NOMO-1 treated with dmso at 0.1 percent for 144 hours (cell line): ENCODE measurements around the gene COL16A1.

ENCODE experiments used
- DNase-seq: peaks from one replicate; lab custom pipeline; 2025; ENCODE audit not compliant: unreplicated experiment; lab: John Stamatoyannopoulos, UW

Gene COL16A1

DNA sequence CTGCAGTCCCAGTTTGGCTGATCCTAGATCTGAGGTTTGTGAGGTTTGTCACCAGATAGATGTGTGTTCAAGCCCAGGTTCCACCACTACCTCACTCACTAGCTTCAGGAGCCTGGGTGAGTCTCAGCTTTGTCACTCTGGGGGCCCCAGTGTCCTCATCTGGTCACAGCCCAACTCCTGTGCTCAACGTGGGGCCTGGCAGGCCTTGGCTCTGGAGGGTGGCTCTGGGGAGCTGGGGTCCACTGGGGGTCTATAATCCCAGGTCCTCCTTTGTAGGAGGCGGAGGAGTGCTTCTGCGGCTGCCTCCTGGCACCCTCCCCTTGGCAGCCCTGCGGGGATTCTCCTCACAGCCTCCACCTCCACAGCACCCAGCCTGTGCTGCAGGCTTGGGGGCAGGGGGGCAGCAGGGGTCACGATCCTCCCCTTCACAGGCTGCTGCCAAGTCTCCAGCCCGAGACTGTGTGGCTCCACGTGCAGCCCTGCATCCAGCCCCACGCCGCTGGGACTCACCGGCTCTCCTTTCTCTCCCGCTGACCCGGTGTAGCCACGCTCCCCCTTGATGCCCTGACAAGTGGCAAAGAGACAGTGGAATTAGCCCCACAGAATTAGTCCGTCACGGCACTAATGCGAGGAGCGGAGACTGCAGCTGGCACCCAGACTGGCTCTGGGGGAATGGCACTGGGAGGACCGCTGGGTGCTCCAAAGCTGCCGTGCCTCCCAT, 36.6 kb downstream of the COL16A1 start:
- no peak for DNase-seq

DNA sequence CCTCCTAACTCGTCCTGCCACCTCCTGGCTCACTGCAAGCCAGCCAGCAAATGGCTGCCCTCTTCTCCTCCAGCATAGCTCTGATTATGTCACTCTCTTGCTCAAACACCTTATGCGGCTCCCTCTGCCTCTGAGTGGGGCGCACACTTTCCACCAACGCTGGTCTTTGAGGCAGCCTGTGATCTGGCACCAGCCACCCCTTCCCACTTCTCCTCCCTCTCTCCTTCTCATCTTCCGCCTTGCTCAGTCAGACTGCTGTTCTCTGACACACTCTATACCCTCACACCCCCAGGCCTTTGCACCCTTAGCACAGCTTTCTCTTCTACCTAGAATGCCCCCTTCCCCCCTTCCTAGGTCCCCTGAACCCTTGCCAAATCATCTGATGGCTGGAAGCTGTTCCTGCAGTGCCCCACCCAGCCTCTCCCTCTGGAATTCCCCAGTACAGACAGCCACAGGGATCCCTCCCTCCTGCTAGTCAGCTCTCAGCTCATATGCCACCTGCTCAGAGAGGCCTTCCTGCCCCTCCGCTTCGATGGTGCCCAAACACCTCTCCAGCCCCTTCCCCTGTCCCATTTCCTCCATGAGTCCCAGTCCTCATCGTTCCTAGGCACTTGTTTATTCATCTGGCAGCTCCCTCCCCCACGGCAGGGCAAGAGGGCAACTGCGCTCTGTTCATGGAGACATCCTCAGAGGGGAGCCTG, 37.4 kb downstream of the COL16A1 start:
- no peak for DNase-seq

DNA sequence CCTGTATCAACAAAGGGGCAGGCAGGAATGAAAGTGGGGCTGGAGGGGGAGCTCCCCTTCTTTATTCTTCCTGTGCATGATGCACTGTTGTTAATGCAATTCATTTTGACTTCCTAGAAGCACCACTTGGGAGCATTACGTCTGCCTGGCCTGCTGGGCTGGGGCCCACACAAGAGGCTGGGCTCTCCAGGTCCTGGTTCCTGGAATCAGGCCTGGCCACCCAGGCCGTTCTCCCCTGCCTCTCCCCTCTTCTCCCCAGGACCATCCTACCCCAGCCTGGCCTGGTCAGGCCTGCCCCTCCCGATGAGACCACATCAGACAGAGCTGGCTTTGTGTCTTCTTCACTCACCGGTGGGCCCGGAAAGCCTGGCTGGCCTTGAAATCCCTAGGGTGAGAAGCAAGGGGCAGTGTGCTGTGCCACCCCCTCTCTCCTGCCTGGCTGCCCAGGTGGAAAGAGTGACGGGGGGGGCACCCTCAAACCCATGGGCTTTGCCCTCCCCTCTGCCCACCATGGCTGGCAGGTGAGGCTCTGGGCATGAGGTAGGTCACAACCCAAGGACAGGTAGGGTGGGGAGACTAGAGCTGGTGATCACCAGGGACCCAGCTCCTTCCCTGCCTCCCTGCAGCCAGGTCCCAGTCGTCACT, 38.5 kb downstream of the COL16A1 start:
- no peak for DNase-seq

DNA sequence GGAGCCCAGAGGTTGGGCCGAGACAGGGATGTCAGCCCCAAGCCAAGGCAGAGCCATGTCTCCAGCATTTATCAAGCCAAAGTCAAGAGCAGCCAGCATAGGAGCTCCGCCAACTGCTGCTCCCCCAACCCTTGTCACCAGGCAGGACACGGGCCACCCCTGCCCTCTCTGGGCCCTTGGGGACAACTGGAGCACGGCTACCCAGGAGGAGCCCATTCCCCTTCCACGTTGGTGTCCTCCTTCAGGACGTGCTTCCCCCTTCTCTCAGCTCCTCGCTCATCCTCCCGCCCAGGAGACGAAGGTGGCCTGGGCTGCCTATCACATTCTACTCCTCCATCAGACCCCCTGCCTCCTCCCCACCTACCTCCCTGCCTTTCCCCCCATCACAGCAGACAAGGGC, 39.3 kb downstream of the COL16A1 start:
- no peak for DNase-seq

DNA sequence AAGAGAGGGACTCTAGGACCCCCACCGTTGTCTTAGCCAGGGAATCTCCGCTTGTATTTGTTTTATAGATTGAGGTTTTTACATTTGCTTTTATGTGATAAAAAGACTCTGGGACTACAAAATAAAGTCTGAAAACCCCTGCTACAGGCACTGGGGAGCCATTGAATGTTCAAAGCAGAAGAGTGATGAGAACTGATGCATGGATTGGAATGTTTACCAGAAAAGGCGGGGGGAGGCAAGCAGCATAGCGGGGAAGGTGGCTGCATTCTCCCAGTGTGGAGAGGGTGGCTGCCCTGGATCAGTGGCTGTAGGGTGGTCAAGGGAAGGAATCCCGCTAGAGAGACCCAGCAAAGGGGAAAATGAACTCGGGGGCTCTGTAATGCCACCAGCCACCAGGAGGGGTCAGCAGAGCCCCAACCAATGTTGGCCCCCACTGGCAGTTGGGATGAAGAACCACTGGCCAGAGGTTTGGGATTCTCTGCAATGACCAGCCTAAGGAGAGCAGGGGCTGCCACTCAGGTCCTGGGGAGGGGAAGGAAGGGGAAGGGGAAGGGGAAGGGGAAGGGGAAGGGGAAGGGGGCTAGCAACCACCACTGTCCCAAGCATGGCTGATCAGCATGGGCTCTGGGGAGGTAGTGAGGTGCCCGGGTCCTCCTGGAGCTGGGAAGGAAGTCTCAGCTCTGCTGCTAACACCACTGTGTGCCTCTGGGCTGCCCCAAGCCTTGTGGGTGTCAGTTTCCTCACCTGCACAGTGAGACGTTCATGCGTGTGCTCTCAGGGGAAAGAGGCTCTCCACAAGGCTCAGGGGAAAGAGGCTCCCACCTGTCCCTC, 40.0 kb downstream of the COL16A1 start:
- peak; percentile 1 for DNase-seq

DNA sequence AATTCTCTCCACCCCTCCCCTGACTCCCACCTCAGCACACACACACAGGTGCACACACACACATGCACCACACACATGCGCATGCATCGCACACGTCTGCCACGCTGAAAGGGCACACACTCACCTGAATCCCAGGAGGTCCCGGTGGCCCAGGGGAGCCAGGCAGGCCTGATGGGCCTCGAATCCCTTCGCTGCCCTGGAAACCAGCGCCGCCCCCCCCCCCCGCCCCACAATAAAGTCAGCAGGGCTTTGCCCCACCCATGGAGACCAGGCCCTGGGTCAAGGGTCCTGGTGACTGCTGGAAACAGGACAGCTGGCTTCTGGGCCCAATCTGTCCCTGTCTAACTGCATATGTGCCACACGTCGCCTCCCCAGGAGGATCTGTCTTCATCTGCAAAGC, 41.4 kb downstream of the COL16A1 start:
- DNase-seq, result no peak

DNA sequence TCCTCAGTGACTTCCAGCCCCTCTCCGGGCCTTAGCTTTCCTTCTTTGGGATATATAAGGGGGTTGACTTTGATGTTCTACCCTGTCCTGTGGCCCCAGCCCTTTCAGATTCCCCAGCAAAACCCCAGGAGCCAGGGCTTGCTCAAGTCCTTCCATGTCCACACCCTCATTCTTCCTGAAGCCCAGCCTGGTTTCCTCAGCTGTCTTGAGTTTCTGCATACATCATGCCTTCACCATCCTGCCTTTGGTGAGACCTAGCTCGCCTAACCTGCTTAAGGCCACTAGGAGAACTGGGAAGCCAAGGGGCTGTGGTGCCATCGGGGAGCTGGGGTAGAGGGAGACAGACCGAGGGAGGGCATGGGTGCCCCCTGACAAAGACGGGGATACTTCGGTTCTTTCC, 42.0 kb downstream of the COL16A1 start:
- no peak for DNase-seq

DNA sequence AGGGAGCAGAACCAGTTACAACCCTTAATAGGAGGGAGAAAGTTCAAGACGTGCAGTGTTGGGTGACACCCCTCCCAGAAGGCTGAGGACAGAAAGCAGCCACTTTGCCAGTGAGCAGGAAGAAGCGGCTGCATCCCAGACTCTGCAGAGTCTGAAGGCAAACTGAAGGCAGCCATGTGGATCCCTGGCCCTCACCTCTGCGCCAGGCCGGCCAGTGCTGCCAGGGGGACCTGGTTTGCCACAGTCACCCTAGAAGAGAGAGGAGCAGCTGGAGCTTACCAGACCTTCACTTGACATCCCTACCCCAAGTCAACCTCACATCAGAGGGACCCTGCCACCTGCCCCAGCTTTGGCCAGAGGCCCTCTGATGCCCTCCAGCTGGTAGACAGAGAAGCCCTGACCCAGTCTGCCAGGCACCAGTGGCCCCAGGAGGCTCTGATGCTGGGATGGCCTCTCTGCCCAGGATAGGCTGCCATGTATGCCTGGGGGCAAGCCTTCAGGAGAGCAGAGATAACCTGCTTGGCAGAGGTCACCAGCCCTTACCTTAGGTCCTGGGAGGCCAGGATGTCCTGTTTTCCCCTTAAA, 42.9 kb downstream of the COL16A1 start:
- no peak for DNase-seq

DNA sequence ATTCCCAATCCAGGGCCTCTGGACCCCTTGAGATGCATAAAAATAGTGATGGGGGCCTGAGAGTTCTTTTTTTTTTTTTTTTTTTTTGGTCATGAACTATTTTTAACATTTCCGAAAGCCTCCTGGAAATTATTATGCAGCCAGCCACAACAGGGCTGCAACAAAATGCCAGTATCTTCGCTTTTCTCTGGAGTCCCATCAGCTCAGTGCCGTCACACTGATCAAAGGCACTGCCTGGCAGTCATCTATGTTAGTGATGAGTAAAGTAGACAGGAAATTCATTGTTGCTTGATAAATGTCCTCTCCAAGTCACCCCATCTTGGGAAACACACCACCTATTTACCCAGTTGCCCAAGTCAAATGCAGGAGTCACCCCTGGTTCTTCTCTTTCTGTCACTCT, 43.9 kb downstream of the COL16A1 start:
- no peak for DNase-seq

DNA sequence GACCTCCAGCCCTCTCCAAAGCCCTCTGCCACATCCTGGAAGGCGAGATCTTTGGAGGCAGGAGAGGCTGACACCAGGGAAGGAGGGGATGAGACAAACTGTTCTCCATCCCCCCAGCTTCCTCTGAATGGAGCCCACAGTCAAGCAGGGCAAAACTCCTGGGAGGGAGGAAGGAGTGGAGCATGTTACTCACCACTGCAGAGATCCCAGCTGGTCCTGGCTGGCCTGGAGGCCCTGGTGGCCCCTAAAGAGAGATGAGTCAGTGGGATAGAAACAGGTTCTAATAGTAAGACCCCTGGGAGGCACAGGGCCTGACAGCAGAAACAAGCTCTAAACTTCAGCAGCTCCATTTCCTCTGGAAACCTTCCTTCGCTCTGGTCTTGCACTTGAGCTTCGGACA, 45.1 kb downstream of the COL16A1 start:
- no peak for DNase-seq

DNA sequence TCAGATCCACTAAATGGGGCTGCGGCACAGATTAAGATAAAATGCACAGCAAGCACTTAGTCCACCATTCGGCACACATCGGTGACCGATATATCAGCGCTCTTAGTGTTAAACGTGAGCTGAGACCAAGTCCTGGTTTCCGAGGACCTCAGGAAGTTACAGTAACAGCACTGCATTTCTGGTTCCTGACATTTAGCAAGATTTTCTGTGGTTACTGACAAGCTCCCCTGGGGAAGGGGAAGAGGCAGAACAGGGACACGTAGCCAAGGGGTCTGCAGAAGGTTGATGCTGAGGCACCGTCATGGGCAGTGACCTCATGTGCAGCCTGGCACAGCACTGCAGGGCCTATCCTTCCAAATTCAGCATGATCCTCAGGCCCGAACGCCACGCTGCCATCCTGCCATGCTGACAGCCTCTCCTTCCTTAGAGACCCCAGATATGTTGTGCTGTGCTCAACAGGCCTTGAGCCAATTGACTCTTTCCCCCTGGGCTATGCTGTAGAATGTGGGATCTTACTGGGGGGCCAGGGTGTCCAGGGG, 45.8 kb downstream of the COL16A1 start:
- DNase-seq, result no peak

DNA sequence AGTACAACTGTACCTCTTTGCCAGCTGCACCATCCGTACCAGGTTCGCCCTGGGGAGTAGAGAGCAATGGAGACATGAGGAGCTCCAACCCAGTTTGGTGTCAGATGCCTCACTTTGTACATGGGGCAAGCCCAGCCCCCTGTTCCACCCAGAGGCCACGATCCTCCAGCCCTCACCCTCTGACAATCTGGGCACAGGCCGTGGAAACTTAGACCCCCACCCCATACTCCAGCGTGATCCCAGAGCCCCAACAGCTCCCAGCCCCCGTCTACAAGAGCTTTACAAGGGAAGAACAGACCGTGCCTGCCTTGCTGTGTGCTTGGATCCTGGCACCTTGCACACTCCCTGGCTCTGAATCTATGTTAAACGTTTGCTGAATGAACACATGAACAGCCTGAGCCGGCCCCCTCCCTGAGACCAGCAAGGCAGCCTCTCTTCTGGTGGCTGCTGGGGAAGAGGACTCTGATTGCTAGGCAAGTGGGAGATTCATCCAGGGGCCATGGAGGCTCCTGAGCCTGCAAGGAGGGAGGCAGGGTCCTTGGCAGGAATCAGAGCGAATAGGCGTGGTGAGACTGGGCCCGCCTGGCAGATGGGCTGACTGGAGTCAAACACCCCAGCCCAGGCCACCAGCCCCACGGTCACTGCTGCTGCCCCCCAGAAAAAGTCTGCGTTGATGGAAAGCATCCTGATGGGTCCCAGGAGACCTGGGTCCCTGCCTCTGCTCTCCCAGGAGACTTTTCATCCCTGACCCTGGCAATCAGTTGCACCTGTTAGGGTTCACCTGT, 46.6 kb downstream of the COL16A1 start:
- no peak for DNase-seq

DNA sequence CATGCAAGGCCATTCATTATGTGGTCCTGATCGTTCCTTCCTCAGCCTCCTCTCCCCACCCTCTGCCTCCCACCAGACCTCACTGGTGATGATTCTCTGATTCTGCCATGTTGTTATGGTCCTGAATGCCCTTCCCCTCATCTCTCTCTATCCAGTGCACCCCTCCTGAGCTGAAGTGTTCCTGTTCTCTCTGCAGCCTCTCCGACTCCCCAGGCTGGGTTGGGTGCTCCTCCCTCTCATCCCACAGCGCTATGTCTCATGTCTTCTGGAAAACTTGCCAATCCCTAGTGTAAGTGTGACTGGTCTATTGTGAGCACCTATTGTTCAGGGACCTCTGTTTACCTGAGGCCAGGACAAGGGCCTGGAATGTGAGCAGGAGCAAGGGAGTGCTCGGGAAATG, 48.1 kb downstream of the COL16A1 start:
- no peak for DNase-seq

DNA sequence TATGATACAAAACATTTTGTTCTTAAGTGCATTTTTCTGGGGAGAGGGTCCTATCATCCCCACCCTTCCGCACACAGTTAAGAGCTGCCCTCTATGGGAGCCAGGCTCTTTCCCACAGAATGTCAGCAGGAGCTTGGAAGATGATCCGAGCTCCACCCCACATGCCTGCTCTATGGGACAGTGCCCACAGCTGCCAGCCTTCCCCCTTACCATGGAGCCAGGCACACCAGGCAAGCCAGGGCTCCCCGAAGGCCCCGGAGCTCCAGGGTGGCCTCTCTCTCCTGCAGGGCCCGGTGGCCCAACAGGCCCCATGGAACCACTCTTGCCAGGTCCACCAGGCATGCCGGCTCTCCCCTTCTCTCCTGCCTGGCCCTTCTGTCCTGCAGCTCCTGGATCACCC, 48.7 kb downstream of the COL16A1 start:
- DNase-seq, result no peak

DNA sequence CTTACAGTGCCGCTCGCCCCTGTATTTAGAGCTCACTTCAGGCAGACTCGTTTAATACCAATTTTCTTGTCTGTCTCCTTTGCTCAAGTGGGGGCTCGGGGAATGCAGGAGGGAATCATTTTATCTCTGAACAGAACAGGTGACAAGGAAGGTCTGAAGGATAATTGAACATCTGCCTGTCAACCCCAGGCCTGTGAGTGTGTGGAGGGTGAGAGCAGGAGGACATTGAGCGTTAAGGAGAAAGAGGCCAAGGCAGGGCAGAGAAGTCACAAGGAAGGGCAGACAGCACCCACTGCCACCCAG, 49.4 kb downstream of the COL16A1 start:
- DNase-seq, result no peak

DNA sequence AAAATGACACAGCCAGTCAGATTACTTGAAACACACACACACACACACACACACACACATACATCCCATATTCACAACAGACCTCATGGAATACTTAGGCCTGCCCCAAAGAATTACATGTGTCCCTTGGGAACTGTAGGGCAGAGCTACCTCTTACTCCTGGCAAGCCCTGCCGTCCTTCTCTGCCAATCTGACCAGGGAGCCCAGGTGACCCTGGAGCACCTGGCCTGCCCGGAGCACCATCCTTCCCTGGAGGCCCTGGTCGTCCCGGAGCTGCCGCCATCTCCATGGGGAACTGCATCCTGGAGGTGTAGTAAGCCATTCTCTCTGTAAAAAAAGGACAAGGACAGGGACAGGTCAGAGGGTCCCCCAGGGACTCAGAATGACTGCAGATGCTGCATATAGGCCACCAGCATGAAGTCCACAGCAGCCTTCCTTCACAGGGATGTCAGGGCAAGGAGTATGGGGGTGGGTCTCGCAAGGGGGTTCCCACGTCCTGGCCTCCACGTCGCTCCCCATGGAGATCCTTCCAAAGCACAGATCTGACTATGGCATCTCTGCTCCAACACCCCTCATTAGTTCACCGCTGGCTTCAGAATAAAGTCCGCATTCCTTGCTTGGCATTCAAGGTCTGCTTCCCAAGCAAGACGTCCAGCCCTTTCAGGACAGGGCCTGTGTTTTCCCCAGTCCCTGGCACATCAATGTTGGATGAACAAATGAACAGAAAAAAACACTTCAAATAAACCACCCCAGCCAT, 49.9 kb downstream of the COL16A1 start:
- DNase-seq, result no peak

DNA sequence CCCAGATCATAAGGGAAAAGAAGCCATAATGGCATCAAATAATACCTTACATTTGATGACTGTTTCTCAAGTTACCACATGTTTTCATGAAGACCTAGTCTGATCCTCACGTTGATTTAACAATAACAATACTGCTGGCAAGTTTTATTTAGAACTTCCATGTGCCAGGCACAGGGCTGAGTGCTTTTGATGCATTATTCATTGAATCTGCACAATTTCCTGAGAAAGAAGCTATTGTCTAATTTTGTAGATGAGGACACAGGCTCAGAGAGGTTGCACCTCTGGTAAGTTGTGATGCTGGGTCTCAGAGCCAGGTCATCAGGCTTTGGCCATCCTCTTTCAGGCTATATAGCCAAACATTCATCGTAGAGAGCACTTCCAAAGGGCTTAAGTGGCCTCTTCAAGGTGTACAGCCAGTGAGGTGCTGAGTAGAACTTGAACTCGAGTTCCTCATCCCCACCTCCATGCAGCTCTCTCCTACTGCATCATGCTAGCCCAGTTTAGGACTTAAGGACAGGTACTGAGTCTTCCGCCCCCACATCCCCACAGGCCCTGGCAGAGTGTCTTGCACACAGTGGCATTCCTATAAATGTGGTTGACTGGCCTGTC, 50.8 kb downstream of the COL16A1 start:
- no peak for DNase-seq

DNA sequence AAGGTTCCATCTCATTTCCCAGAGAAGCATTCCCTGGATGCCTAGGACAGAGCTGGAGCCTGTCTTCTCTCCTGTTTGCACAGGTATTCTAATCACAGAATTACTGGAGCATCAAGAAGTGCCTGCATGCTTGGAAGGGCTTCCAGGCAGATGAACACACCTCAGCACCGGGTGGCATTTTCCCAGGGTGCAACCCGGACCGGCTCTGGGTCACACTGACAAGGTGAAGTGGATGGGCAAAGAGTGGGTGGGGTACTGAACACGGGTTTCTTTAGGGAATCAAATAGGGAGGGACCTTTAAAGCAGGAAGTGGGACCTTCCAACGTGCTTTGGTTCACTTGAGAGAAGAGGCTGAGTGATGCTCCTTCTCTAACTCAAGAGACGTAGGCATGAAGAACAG, 52.1 kb downstream of the COL16A1 start:
- no peak for DNase-seq

DNA sequence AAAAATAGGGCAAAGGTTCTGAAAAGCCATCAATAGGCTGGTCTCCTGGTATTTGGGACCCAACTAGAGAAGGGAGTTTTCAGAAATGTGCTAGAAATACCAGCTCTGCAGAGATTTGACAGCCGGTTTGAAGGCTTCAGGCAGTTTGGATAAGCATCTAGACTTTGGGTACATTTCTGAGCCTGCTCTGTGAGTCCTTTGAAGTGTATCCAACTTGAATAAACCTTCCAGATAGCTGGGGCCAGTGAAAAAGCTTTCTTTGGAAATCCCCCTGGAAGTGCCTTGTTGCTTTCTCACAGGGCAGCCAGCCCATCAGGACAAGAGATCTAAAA, 52.8 kb downstream of the COL16A1 start:
- DNase-seq, result no peak
